Ishikawa (cell line): Measurements from ENCODE around the gene TMEM183A.

Source experiments
- CEBPB ChIP-seq: IDR thresholded peaks from 2 replicates; pipeline ENCODE4 v1.6.1; 2012
- CREB1 ChIP-seq: IDR thresholded peaks from 2 replicates; pipeline ENCODE4 v1.6.1; 2012; ENCODE audit warnings: low read depth
- EGR1 ChIP-seq: IDR thresholded peaks from 2 replicates; pipeline ENCODE4 v1.6.1; 2012
- EP300 ChIP-seq: IDR thresholded peaks from 2 replicates; pipeline ENCODE4 v1.6.1; 2012; ENCODE audit warnings: borderline replicate concordance
- FOXM1 ChIP-seq: IDR thresholded peaks from 2 replicates; pipeline ENCODE4 v1.6.1; 2012; ENCODE audit warnings: low read depth, borderline replicate concordance
- MAX ChIP-seq: IDR thresholded peaks from 2 replicates; pipeline ENCODE4 v1.6.1; 2012
- NFIC ChIP-seq: IDR thresholded peaks from 2 replicates; pipeline ENCODE4 v1.6.1; 2012
- RAD21 ChIP-seq: IDR thresholded peaks from 2 replicates; pipeline ENCODE4 v1.6.1; 2012; ENCODE audit warnings: low read depth
- REST ChIP-seq: IDR thresholded peaks from 2 replicates; pipeline ENCODE4 v1.6.1; 2012; ENCODE audit warnings: low read depth, mild to moderate bottlenecking
- TAF1 ChIP-seq: IDR thresholded peaks from 2 replicates; pipeline ENCODE4 v1.6.1; 2012; ENCODE audit warnings: low read depth, mild to moderate bottlenecking
- TCF12 ChIP-seq: IDR thresholded peaks from 2 replicates; pipeline ENCODE4 v1.6.1; 2012; ENCODE audit warnings: low read depth
- TEAD4 ChIP-seq: IDR thresholded peaks from 2 replicates; pipeline ENCODE4 v1.6.1; 2012
- USF1 ChIP-seq: IDR thresholded peaks from 2 replicates; pipeline ENCODE4 v1.6.1; 2012
- YY1 ChIP-seq: IDR thresholded peaks from 2 replicates; pipeline ENCODE4 v1.6.1; 2012; ENCODE audit warnings: low read depth
- ZBTB7A ChIP-seq: IDR thresholded peaks from 2 replicates; pipeline ENCODE4 v1.6.1; 2012; ENCODE audit warnings: low read depth

TMEM183A gene

GRCh38 chr1:202964791-202965410 is 42.3 kb upstream of the TMEM183A start:
- no peak for TF ChIP-seq EP300

GRCh38 chr1:202965422-202965821 is 41.8 kb upstream of the TMEM183A start:
- no peak for TF ChIP-seq CREB1

GRCh38 chr1:202966006-202966898 is 40.9 kb upstream of the TMEM183A start:
- TF ChIP-seq TCF12 (no peak), TEAD4 (no peak), USF1 (no peak), FOXM1 (no peak), REST (no peak)

GRCh38 chr1:202967684-202968281 is 39.4 kb upstream of the TMEM183A start:
- TF ChIP-seq CREB1 (no peak), TAF1 (0 out of 2 replicates have a peak, but pooled peaks have one; percentile 23), REST (no peak), YY1 (no peak)

GRCh38 chr1:202968351-202968750 is 38.8 kb upstream of the TMEM183A start:
- TF ChIP-seq ZBTB7A (no peak), USF1 (no peak), FOXM1 (no peak), TEAD4 (no peak), TCF12 (no peak), TAF1 (no peak), YY1 (no peak), CEBPB (no peak)

GRCh38 chr1:202968895-202969295 is 38.3 kb upstream of the TMEM183A start:
- TF ChIP-seq RAD21 = peak; percentile 26; the same call in 1 of the 2 replicates
- no peak for TF ChIP-seq TCF12

GRCh38 chr1:202972046-202972445 is 35.1 kb upstream of the TMEM183A start:
- no peak for TF ChIP-seq FOXM1
- no peak for TF ChIP-seq CEBPB
- no peak for TF ChIP-seq RAD21
- no peak for TF ChIP-seq REST
- TF ChIP-seq USF1 = no peak
- no peak for TF ChIP-seq MAX
- TF ChIP-seq TEAD4 = no peak
- no peak for TF ChIP-seq ZBTB7A
- no peak for TF ChIP-seq EGR1
- TF ChIP-seq TAF1 = no peak
- no peak for TF ChIP-seq EP300
- no peak for TF ChIP-seq CREB1
- TF ChIP-seq YY1 = no peak
- no peak for TF ChIP-seq TCF12
- no peak for TF ChIP-seq NFIC
